Measurements from ENCODE around the gene TLE5.
"Not testable (repeated sequence)": the region's sequence is repeated elsewhere in the genome, so short reads cannot be mapped to it uniquely, and the experiment has no call there.

TLE5 gene

GRCh38 chr19:3094601-3095440 is 32.5 kb upstream of the TLE5 start:
- H3K4me1 ChIP-seq (ENCODE audit: insufficient read depth, low read length): peaks cover 7% of the 10 kb centered on the region; the same call in 1 of the 2 replicates
- peaks cover 4% of the 10 kb centered on the region; the same call in 1 of the 2 replicates for H3K27me3 ChIP-seq (ENCODE audit: insufficient read depth, low read length)
- peak overlapping the region; percentile 67; the same call in 1 of the 2 replicates for H3K9ac ChIP-seq (ENCODE audit: low read depth, low read length)
- H3K27ac ChIP-seq (ENCODE audit: low read length): no peak overlapping the region
- H3K4me3 ChIP-seq (ENCODE audit: low read length): peak overlapping the region; percentile 69
- no peaks in the 10 kb centered on the region for H3K9me3 ChIP-seq (ENCODE audit: insufficient read depth, low read depth, low read length)
- H3K36me3 ChIP-seq (ENCODE audit: insufficient read depth, low read depth, low read length): no peaks in the 10 kb centered on the region

GRCh38 chr19:3089299-3089855 is 27.1 kb upstream of the TLE5 start:
- H3K4me1 ChIP-seq (ENCODE audit: insufficient read depth, low read length); H3K27me3 ChIP-seq (ENCODE audit: insufficient read depth, low read length); H3K27ac ChIP-seq (ENCODE audit: low read length); H3K9ac ChIP-seq (ENCODE audit: low read depth, low read length); H3K36me3 ChIP-seq (ENCODE audit: insufficient read depth, low read depth, low read length); H3K4me3 ChIP-seq (ENCODE audit: low read length); H3K9me3 ChIP-seq (ENCODE audit: insufficient read depth, low read depth, low read length): not testable (repeated sequence)

GRCh38 chr19:3087769-3088168 is 25.5 kb upstream of the TLE5 start:
- H3K36me3 ChIP-seq (ENCODE audit: insufficient read depth, low read depth, low read length): no peaks in the 10 kb centered on the region
- H3K9me3 ChIP-seq (ENCODE audit: insufficient read depth, low read depth, low read length): no peaks in the 10 kb centered on the region
- no peak overlapping the region for H3K27ac ChIP-seq (ENCODE audit: low read length)
- no peaks in the 10 kb centered on the region for H3K27me3 ChIP-seq (ENCODE audit: insufficient read depth, low read length)
- H3K4me3 ChIP-seq (ENCODE audit: low read length): no peak overlapping the region
- no peaks in the 10 kb centered on the region for H3K4me1 ChIP-seq (ENCODE audit: insufficient read depth, low read length)
- no peak overlapping the region for H3K9ac ChIP-seq (ENCODE audit: low read depth, low read length)

GRCh38 chr19:3084943-3085342 is 22.6 kb upstream of the TLE5 start:
- Histone ChIP-seq H3K27ac (ENCODE audit: low read length) (no peak overlapping the region), H3K36me3 (ENCODE audit: insufficient read depth, low read depth, low read length) (no peaks in the 10 kb centered on the region), H3K9me3 (ENCODE audit: insufficient read depth, low read depth, low read length) (no peaks in the 10 kb centered on the region), H3K4me1 (ENCODE audit: insufficient read depth, low read length) (no peaks in the 10 kb centered on the region), H3K4me3 (ENCODE audit: low read length) (no peak overlapping the region), H3K27me3 (ENCODE audit: insufficient read depth, low read length) (no peaks in the 10 kb centered on the region), H3K9ac (ENCODE audit: low read depth, low read length) (no peak overlapping the region)

GRCh38 chr19:3083964-3084363 is 21.7 kb upstream of the TLE5 start:
- H3K36me3 ChIP-seq (ENCODE audit: insufficient read depth, low read depth, low read length): no peaks in the 10 kb centered on the region
- H3K9me3 ChIP-seq (ENCODE audit: insufficient read depth, low read depth, low read length): no peaks in the 10 kb centered on the region
- H3K9ac ChIP-seq (ENCODE audit: low read depth, low read length): no peak overlapping the region
- no peaks in the 10 kb centered on the region for H3K4me1 ChIP-seq (ENCODE audit: insufficient read depth, low read length)
- no peak overlapping the region for H3K4me3 ChIP-seq (ENCODE audit: low read length)
- no peak overlapping the region for H3K27ac ChIP-seq (ENCODE audit: low read length)
- no peaks in the 10 kb centered on the region for H3K27me3 ChIP-seq (ENCODE audit: insufficient read depth, low read length)

- Histone ChIP-seq H3K9ac (ENCODE audit: low read depth, low read length) (no peak overlapping the region), H3K27ac (ENCODE audit: low read length) (no peak overlapping the region), H3K36me3 (ENCODE audit: insufficient read depth, low read depth, low read length) (no peaks in the 10 kb centered on the region), H3K27me3 (ENCODE audit: insufficient read depth, low read length) (no peaks in the 10 kb centered on the region), H3K4me1 (ENCODE audit: insufficient read depth, low read length) (no peaks in the 10 kb centered on the region), H3K9me3 (ENCODE audit: insufficient read depth, low read depth, low read length) (no peaks in the 10 kb centered on the region), H3K4me3 (ENCODE audit: low read length) (no peak overlapping the region)
These were observed 20.0 kb upstream of the TLE5 start for GRCh38 chr19:3082331-3082730.

GRCh38 chr19:3080286-3080685 is 18.0 kb upstream of the TLE5 start:
- no peaks in the 10 kb centered on the region for H3K9me3 ChIP-seq (ENCODE audit: insufficient read depth, low read depth, low read length)
- no peaks in the 10 kb centered on the region for H3K4me1 ChIP-seq (ENCODE audit: insufficient read depth, low read length)
- H3K27ac ChIP-seq (ENCODE audit: low read length): no peak overlapping the region
- peaks cover 9% of the 10 kb centered on the region for H3K27me3 ChIP-seq (ENCODE audit: insufficient read depth, low read length)
- H3K36me3 ChIP-seq (ENCODE audit: insufficient read depth, low read depth, low read length): no peaks in the 10 kb centered on the region
- no peak overlapping the region for H3K4me3 ChIP-seq (ENCODE audit: low read length)
- no peak overlapping the region for H3K9ac ChIP-seq (ENCODE audit: low read depth, low read length)

GRCh38 chr19:3079578-3079977 is 17.3 kb upstream of the TLE5 start:
- Histone ChIP-seq H3K4me1 (ENCODE audit: insufficient read depth, low read length) (no peaks in the 10 kb centered on the region), H3K4me3 (ENCODE audit: low read length) (no peak overlapping the region), H3K9me3 (ENCODE audit: insufficient read depth, low read depth, low read length) (no peaks in the 10 kb centered on the region), H3K27ac (ENCODE audit: low read length) (no peak overlapping the region), H3K9ac (ENCODE audit: low read depth, low read length) (no peak overlapping the region), H3K36me3 (ENCODE audit: insufficient read depth, low read depth, low read length) (no peaks in the 10 kb centered on the region), H3K27me3 (ENCODE audit: insufficient read depth, low read length) (peaks cover 11% of the 10 kb centered on the region)

GRCh38 chr19:3075605-3076431 is 13.5 kb upstream of the TLE5 start:
- Histone ChIP-seq H3K4me1 (ENCODE audit: insufficient read depth, low read length) (no peaks in the 10 kb centered on the region), H3K9me3 (ENCODE audit: insufficient read depth, low read depth, low read length) (no peaks in the 10 kb centered on the region), H3K4me3 (ENCODE audit: low read length) (peak overlapping the region; percentile 37; the same call in 1 of the 2 replicates), H3K36me3 (ENCODE audit: insufficient read depth, low read depth, low read length) (no peaks in the 10 kb centered on the region), H3K9ac (ENCODE audit: low read depth, low read length) (no peak overlapping the region), H3K27ac (ENCODE audit: low read length) (no peak overlapping the region), H3K27me3 (ENCODE audit: insufficient read depth, low read length) (peaks cover 11% of the 10 kb centered on the region)

- Histone ChIP-seq H3K27ac (ENCODE audit: low read length) (no peak overlapping the region), H3K27me3 (ENCODE audit: insufficient read depth, low read length) (peaks cover 11% of the 10 kb centered on the region), H3K4me1 (ENCODE audit: insufficient read depth, low read length) (no peaks in the 10 kb centered on the region), H3K9me3 (ENCODE audit: insufficient read depth, low read depth, low read length) (no peaks in the 10 kb centered on the region), H3K36me3 (ENCODE audit: insufficient read depth, low read depth, low read length) (no peaks in the 10 kb centered on the region), H3K4me3 (ENCODE audit: low read length) (no peak overlapping the region), H3K9ac (ENCODE audit: low read depth, low read length) (no peak overlapping the region)
These were observed 11.8 kb upstream of the TLE5 start for GRCh38 chr19:3073931-3074595.

GRCh38 chr19:3073159-3073563 is 10.9 kb upstream of the TLE5 start:
- Histone ChIP-seq H3K4me1 (ENCODE audit: insufficient read depth, low read length) (no peaks in the 10 kb centered on the region), H3K4me3 (ENCODE audit: low read length) (no peak overlapping the region), H3K36me3 (ENCODE audit: insufficient read depth, low read depth, low read length) (no peaks in the 10 kb centered on the region), H3K9me3 (ENCODE audit: insufficient read depth, low read depth, low read length) (no peaks in the 10 kb centered on the region), H3K27ac (ENCODE audit: low read length) (no peak overlapping the region), H3K27me3 (ENCODE audit: insufficient read depth, low read length) (peaks cover 11% of the 10 kb centered on the region), H3K9ac (ENCODE audit: low read depth, low read length) (no peak overlapping the region)
